ENCODE data around the gene PAX7. TPM values are rescaled to one million over a fixed set of nuclear protein-coding genes. Genes with fewer than 3 reads are reported as not detected.

Gene PAX7
- total and polyA plus RNA-seq, 2 experiments from 2014 or later, result 0.03 TPM; not detected in 1

GRCh38 chr1:18592368-18592767 is 38.3 kb upstream of the PAX7 start:
- H3F3A ChIP-seq (replicated peaks; ENCODE audit: low read depth), result no peaks in the 10 kb centered on the region
- Mint-ChIP-seq H3K4me3 (no peak overlapping the region), H3K27me3 (ENCODE audit: insufficient read depth, low read depth, poor library complexity) (peaks cover 7% of the 10 kb centered on the region), H3K9me3 (no peaks in the 10 kb centered on the region), H3K27ac (no peak overlapping the region), H3K4me1 (no peaks in the 10 kb centered on the region), H3K36me3 (ENCODE audit: low read depth) (no peaks in the 10 kb centered on the region)
- H3K27ac ChIP-seq (ENCODE audit: low read depth), result no peak overlapping the region
- H3K27me3 ChIP-seq (ENCODE audit: insufficient read depth), result no peaks in the 10 kb centered on the region
- no peak overlapping the region for H3K4me2 ChIP-seq
- peak overlapping the region; percentile 57; the same call in 1 of the 2 replicates for H2AFZ ChIP-seq
- no peaks in the 10 kb centered on the region for H3K79me2 ChIP-seq (replicated peaks; ENCODE audit: insufficient read depth)
- no peaks in the 10 kb centered on the region; the same call in 1 of the 2 replicates for H3K4me1 ChIP-seq (ENCODE audit: insufficient read depth)
- peak; percentile 72 for TF ChIP-seq ETS1 (IDR thresholded peaks at IDR 0.05)
- no peak for TF ChIP-seq CTCF (conservative IDR thresholded peaks at IDR 0.05; ENCODE audit: low read depth in 2 of 2)
- no peaks in the 10 kb centered on the region for H3K36me3 ChIP-seq (ENCODE audit: insufficient read depth)
- no peak overlapping the region for H3K4me3 ChIP-seq
- ATAC-seq (peak; percentile 53; the same call in 2 of the 3 replicates), DNase-seq (ENCODE audit: low spot score) (peak; percentile 59)
- H3K9me2 ChIP-seq (ENCODE audit: insufficient read depth), result no peaks in the 10 kb centered on the region
- H4K20me1 ChIP-seq (replicated peaks; ENCODE audit: insufficient read depth), result no peaks in the 10 kb centered on the region; the same call in 1 of the 2 replicates

GRCh38 chr1:18597160-18598042 is 33.2 kb upstream of the PAX7 start:
- Mint-ChIP-seq H3K4me1 (peaks cover 9% of the 10 kb centered on the region), H3K36me3 (ENCODE audit: low read depth) (no peaks in the 10 kb centered on the region), H3K4me3 (no peak overlapping the region), H3K9me3 (no peaks in the 10 kb centered on the region; the same call in 1 of the 3 replicates), H3K27ac (no peak overlapping the region), H3K27me3 (ENCODE audit: insufficient read depth, low read depth, poor library complexity) (peaks cover 26% of the 10 kb centered on the region)
- Histone ChIP-seq H3F3A (replicated peaks; ENCODE audit: low read depth) (peaks cover 3% of the 10 kb centered on the region; the same call in 1 of the 2 replicates), H3K4me2 (no peak overlapping the region), H3K79me2 (replicated peaks; ENCODE audit: insufficient read depth) (no peaks in the 10 kb centered on the region), H2AFZ (no peak overlapping the region), H3K4me1 (ENCODE audit: insufficient read depth) (peaks cover 5% of the 10 kb centered on the region; the same call in 1 of the 2 replicates), H3K36me3 (ENCODE audit: insufficient read depth) (no peaks in the 10 kb centered on the region), H3K9me2 (ENCODE audit: insufficient read depth) (no peaks in the 10 kb centered on the region), H4K20me1 (replicated peaks; ENCODE audit: insufficient read depth) (no peaks in the 10 kb centered on the region; the same call in 1 of the 2 replicates), H3K27ac (ENCODE audit: low read depth) (no peak overlapping the region), H3K4me3 (no peak overlapping the region), H3K27me3 (ENCODE audit: insufficient read depth) (no peaks in the 10 kb centered on the region)
- peak; percentile 82 for DNase-seq (ENCODE audit: low spot score)
- peak; percentile 95 for ATAC-seq
- no peak for TF ChIP-seq POLR2AphosphoS5 (IDR thresholded peaks at IDR 0.05; ENCODE audit: low read depth)
- TF ChIP-seq ZNF462 (CRISPR knock-in tag; IDR thresholded peaks at IDR 0.05), result no peak
- peak; percentile 43 for TF ChIP-seq REST (IDR thresholded peaks at IDR 0.05; ENCODE audit: unreplicated experiment)
